ENCODE results near the gene CPLX4.

- no peak for TF ChIP-seq CTCF (IDR thresholded peaks at IDR 0.05; ENCODE audit: low read depth, low read length, poor library complexity, severe bottlenecking)
- TF ChIP-seq EZH2phosphoT487 (IDR thresholded peaks at IDR 0.05; ENCODE audit: borderline replicate concordance, low read length): no peak
Measured at GRCh38 chr18:59265974-59266369, 52.5 kb downstream of the CPLX4 start.
